ENCODE measurements around the gene AGAP1. TPM values are rescaled to one million over a fixed set of nuclear protein-coding genes. Genes with fewer than 3 reads are reported as not detected.

Gene AGAP1
- total RNA-seq, 1 experiment from 2014 or later: 25.8 TPM

GRCh38 chr2:235666213-235666781 lies 172.5 kb downstream of the AGAP1 start:
- H3K18ac ChIP-seq (ENCODE audit: insufficient read length, low read depth, low read length): no peak overlapping the region
- TF ChIP-seq, protein P1, sequence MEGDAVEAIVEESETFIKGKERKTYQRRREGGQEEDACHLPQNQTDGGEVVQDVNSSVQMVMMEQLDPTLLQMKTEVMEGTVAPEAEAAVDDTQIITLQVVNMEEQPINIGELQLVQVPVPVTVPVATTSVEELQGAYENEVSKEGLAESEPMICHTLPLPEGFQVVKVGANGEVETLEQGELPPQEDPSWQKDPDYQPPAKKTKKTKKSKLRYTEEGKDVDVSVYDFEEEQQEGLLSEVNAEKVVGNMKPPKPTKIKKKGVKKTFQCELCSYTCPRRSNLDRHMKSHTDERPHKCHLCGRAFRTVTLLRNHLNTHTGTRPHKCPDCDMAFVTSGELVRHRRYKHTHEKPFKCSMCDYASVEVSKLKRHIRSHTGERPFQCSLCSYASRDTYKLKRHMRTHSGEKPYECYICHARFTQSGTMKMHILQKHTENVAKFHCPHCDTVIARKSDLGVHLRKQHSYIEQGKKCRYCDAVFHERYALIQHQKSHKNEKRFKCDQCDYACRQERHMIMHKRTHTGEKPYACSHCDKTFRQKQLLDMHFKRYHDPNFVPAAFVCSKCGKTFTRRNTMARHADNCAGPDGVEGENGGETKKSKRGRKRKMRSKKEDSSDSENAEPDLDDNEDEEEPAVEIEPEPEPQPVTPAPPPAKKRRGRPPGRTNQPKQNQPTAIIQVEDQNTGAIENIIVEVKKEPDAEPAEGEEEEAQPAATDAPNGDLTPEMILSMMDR (conservative IDR thresholded peaks at IDR 0.05): no peak
- H4K91ac ChIP-seq (ENCODE audit: insufficient read length, low read depth, low read length): no peak overlapping the region
- no peaks in the 10 kb centered on the region for H3K9me3 ChIP-seq (ENCODE audit: control insufficient read depth, low read depth, low read length)
- H3K9me3 Mint-ChIP-seq: no peaks in the 10 kb centered on the region
- H3K4ac ChIP-seq (ENCODE audit: low read depth, low read length): no peak overlapping the region
- no peak overlapping the region for H4K8ac ChIP-seq (replicated peaks; ENCODE audit: insufficient read length, low read depth, low read length)
- peak overlapping the region; percentile 45 for H3K4me2 ChIP-seq (ENCODE audit: insufficient read depth, insufficient read length, low read length)
- H3K27ac ChIP-seq (ENCODE audit: insufficient read length, low read depth, low read length): no peak overlapping the region
- no peaks in the 10 kb centered on the region for H3K36me3 Mint-ChIP-seq (ENCODE audit: insufficient read depth in 1 of 3, low read depth in 3 of 3)
- H3K23me2 ChIP-seq (ENCODE audit: insufficient read length, low read depth, low read length, poor library complexity, severe bottlenecking): peaks cover 7% of the 10 kb centered on the region
- H3K56ac ChIP-seq (ENCODE audit: insufficient read length, low read depth, low read length): no peak overlapping the region
- H2AFZ ChIP-seq (ENCODE audit: low read length): no peak overlapping the region
- no peak overlapping the region for H4K5ac ChIP-seq (ENCODE audit: insufficient read length, low read depth, low read length)
- H3K4me1 ChIP-seq (ENCODE audit: insufficient read depth, low read length): peaks cover 14% of the 10 kb centered on the region; the same call in 1 of the 2 replicates
- H3K14ac ChIP-seq (ENCODE audit: insufficient read depth, low read length): no peak overlapping the region
- H2BK20ac ChIP-seq (ENCODE audit: low read depth, low read length, poor library complexity, severe bottlenecking): no peak overlapping the region
- H3K4me1 Mint-ChIP-seq: peaks cover 51 to 63% of the 10 kb centered on the region in 2 experiments
- H3K27me3 Mint-ChIP-seq (ENCODE audit: low read depth): peaks cover 20% of the 10 kb centered on the region
- no peaks in the 10 kb centered on the region for H3K27me3 ChIP-seq (ENCODE audit: insufficient read depth, low read length)
- H2BK120ac ChIP-seq (ENCODE audit: low read depth, low read length, poor library complexity, severe bottlenecking): no peak overlapping the region
- peak overlapping the region; percentile 14 for H3K9ac ChIP-seq (ENCODE audit: extremely low read depth, insufficient read length, low read length)
- peak overlapping the region; percentile 45 to 65 for H3K4me3 Mint-ChIP-seq
- H2AK5ac ChIP-seq (ENCODE audit: insufficient read length, low read length): no peak overlapping the region
- no peak overlapping the region for H3K23ac ChIP-seq (ENCODE audit: insufficient read length, low read depth, low read length)
- WGBS (ENCODE audit: extremely low coverage, insufficient read length, low lambda C conversion rate): no CpG with 5 or more reads among the region's 4 CpGs
- DNase-seq: peak; percentile 65
- H3K79me2 ChIP-seq (ENCODE audit: insufficient read depth, low read length): no peaks in the 10 kb centered on the region; the same call in 1 of the 2 replicates
- no peak overlapping the region for H2BK15ac ChIP-seq (ENCODE audit: low read depth, low read length)
- no peaks in the 10 kb centered on the region for H3K79me1 ChIP-seq (ENCODE audit: insufficient read depth, low read depth, low read length, poor library complexity, severe bottlenecking)
- H2BK12ac ChIP-seq (ENCODE audit: insufficient read length, low read depth, low read length): no peak overlapping the region
- no peaks in the 10 kb centered on the region for H4K20me1 ChIP-seq (ENCODE audit: control insufficient read depth, insufficient read depth, insufficient read length)
- H3T11ph ChIP-seq (ENCODE audit: low read length): no peak overlapping the region
- no peak overlapping the region for H2BK5ac ChIP-seq (ENCODE audit: insufficient read length, low read length)
- peak overlapping the region in 2 of 3 experiments; percentile 45 to 91; a peak in 4 of 7 replicates for H3K27ac Mint-ChIP-seq

Data from H9 (cell line).